Mesenchymal stem cell (in vitro differentiated cells and primary cell): ENCODE results near the gene ZDHHC14.
"Not testable (repeated sequence)": the region's sequence is repeated elsewhere in the genome, so short reads cannot be mapped to it uniquely, and the experiment has no call there.

Experiments
- DNase-seq: peaks from one replicate; pipeline ENCODE4 v3.0.0-alpha.2; 2013
- H2AFZ ChIP-seq: one replicate; pipeline ENCODE4 v1.6.1; 2013; ENCODE audit warnings: low read depth, mild to moderate bottlenecking, control low read depth, inconsistent platforms, low read length, moderate library complexity
- H2AK5ac ChIP-seq: 2 replicates; pipeline ENCODE4 v1.6.1; 2013; ENCODE audit warnings: low read length, moderate library complexity, mild to moderate bottlenecking, inconsistent platforms; ENCODE audit not compliant: severe bottlenecking
- H2BK120ac ChIP-seq: one replicate; pipeline ENCODE4 v1.6.1; 2013; ENCODE audit warnings: low read depth, mild to moderate bottlenecking, inconsistent platforms, low read length, moderate library complexity
- H2BK12ac ChIP-seq, 2 experiments: one replicate each; pipeline ENCODE4 v1.6.1; 2013; ENCODE audit warnings: inconsistent platforms in 2 of 2, low read length in 2 of 2, mild to moderate bottlenecking in 2 of 2, moderate library complexity in 2 of 2, control low read depth in 1 of 2
- H2BK15ac ChIP-seq: one replicate; pipeline ENCODE4 v1.6.1; 2013; ENCODE audit warnings: mild to moderate bottlenecking, low read depth, inconsistent platforms; ENCODE audit not compliant: poor library complexity, severe bottlenecking
- H2BK5ac ChIP-seq: 2 replicates; pipeline ENCODE4 v1.6.1; 2013; ENCODE audit warnings: low read depth, mild to moderate bottlenecking, low read length, control low read depth, inconsistent platforms; ENCODE audit not compliant: poor library complexity, severe bottlenecking
- H3K14ac ChIP-seq, 2 experiments: one replicate each; pipeline ENCODE4 v1.6.1; 2013; ENCODE audit warnings: inconsistent platforms in 2 of 2, low read length in 2 of 2, control low read depth in 1 of 2, mild to moderate bottlenecking in 1 of 2, moderate library complexity in 1 of 2
- H3K18ac ChIP-seq, 2 experiments: one replicate each; pipeline ENCODE4 v1.6.1; 2013; ENCODE audit warnings: inconsistent platforms in 2 of 2, low read length in 2 of 2, control low read depth in 1 of 2, low read depth in 1 of 2, mild to moderate bottlenecking in 1 of 2
- H3K23ac ChIP-seq, 2 experiments: one replicate each; pipeline ENCODE4 v1.6.1; 2013; ENCODE audit warnings: inconsistent platforms in 2 of 2, low read length in 2 of 2, mild to moderate bottlenecking in 2 of 2, moderate library complexity in 2 of 2, control low read depth in 1 of 2
- H3K27ac ChIP-seq: 2 replicates; pipeline ENCODE4 v1.5.1; 2013; ENCODE audit warnings: mild to moderate bottlenecking, moderate library complexity, low read length, control low read depth, inconsistent platforms; ENCODE audit not compliant: poor library complexity, severe bottlenecking
- H3K27me3 ChIP-seq, 2 experiments: 2 replicates each; pipeline versions ENCODE4 v1.6.1 to v1.7.0; 2013; ENCODE audit warnings: low read length in 2 of 2, mild to moderate bottlenecking in 2 of 2, moderate library complexity in 2 of 2, control low read depth in 1 of 2, inconsistent platforms in 1 of 2; ENCODE audit not compliant: control insufficient read depth in 1 of 2, insufficient read depth in 1 of 2
- H3K36me3 ChIP-seq, 2 experiments: 2 replicates each; pipeline versions ENCODE4 v1.6.1 to v1.7.0; 2013; ENCODE audit warnings: low read length in 2 of 2, control low read depth in 1 of 2, inconsistent platforms in 1 of 2, low read depth in 1 of 2, mild to moderate bottlenecking in 1 of 2; ENCODE audit not compliant: insufficient read depth in 2 of 2, control insufficient read depth in 1 of 2
- H3K4ac ChIP-seq, 2 experiments: one replicate each; pipeline ENCODE4 v1.6.1; 2013; ENCODE audit warnings: inconsistent platforms in 2 of 2, low read length in 2 of 2, mild to moderate bottlenecking in 2 of 2, moderate library complexity in 2 of 2, control low read depth in 1 of 2, low read depth in 1 of 2
- H3K4me1 ChIP-seq: 2 replicates; pipeline ENCODE4 v1.6.1; 2013; ENCODE audit warnings: low read depth, low read length, control low read depth; ENCODE audit not compliant: control insufficient read depth, insufficient read depth
- H3K4me2 ChIP-seq: 2 replicates; pipeline ENCODE4 v1.6.1; 2013; ENCODE audit warnings: low read length, mild to moderate bottlenecking, inconsistent platforms; ENCODE audit not compliant: poor library complexity, severe bottlenecking
- H3K4me3 ChIP-seq, 2 experiments: 2 replicates each; pipeline versions ENCODE4 v1.5.1 to v1.7.0; 2013; ENCODE audit warnings: low read length in 2 of 2, mild to moderate bottlenecking in 2 of 2, control low read depth in 1 of 2, low read depth in 1 of 2; ENCODE audit not compliant: insufficient read depth in 1 of 2
- H3K79me1 ChIP-seq: replicated peaks from 2 replicates; pipeline ENCODE4 v1.6.1; 2013; ENCODE audit warnings: mild to moderate bottlenecking, control low read depth, low read length, inconsistent platforms; ENCODE audit not compliant: poor library complexity, severe bottlenecking
- H3K9ac ChIP-seq: 2 replicates; pipeline ENCODE4 v1.7.0; 2013; ENCODE audit warnings: mild to moderate bottlenecking, low read length, moderate library complexity
- H3K9me3 ChIP-seq: 2 replicates; pipeline ENCODE4 v1.7.0; 2013; ENCODE audit warnings: mild to moderate bottlenecking, low read length; ENCODE audit not compliant: control insufficient read depth
- H4K8ac ChIP-seq: one replicate; pipeline ENCODE4 v1.6.1; 2013; ENCODE audit warnings: inconsistent platforms, mild to moderate bottlenecking, low read length, moderate library complexity
- H4K91ac ChIP-seq: one replicate; pipeline ENCODE4 v1.6.1; 2013; ENCODE audit warnings: mild to moderate bottlenecking, low read length, inconsistent platforms
- WGBS: methylation state at CpG from one replicate; pipeline ENCODE4 v1.1.7; 2013; ENCODE audit warnings: mixed read lengths; 5-methylcytosine and 5-hydroxymethylcytosine counted together

The ZDHHC14 gene

DNA sequence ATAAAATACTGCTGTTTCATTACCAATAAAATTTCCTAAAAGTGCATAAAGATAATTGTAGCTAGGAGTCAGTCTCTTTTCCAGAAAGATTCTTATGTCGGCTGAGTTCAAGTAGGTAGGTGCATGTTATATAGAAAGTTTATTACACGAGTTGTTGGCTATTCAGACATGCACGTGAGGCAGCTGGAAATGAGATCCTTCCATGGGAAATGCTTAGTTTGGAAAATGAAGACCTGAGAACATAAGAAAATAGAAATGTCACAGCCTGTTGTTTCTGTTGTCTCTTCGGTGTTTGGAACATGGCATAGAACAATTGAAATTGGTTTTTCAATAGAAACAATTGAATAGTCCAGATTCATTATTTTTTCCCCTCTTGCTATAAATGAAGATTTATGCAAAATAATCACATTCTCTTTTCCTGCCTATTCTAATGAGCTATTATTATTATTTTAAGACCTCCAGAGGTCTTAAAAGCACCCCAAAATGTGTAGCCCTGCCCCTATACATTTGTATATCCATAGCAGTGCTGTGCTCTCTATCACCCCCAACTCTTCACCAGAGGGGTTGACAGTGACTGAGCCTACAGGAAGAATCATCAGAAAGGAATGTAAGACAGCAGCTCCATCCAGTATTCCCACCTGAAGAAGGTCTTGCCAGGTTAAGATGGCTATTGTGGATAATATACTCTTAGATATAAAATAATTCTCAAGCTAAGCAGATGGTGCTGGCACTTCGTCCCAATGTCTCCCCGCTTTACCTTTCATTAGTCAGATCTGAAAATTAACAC is 82.2 kb downstream of the ZDHHC14 start:
- no peak overlapping the region for H3K18ac ChIP-seq
- WGBS, result 94% methylated on average over 5 of the region's 6 CpGs

DNA sequence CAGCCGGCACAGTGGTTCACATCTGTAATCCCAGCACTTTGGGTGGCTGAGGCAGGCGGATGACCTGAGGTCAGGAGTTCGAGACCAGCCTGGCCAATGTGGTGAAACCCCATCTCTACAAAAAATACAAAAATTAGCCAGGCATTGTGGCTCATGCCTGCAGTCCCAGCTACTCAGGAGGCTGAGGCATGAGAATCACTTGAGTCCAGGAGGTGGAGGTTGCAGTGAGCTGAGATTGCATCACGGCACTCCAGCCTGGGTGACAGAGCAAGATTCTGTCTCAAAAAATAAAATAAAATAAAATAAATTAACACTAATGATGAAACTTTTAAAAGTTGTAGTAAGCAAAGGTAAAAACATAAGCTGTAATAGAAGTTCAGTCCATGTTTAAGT is 82.7 kb downstream of the ZDHHC14 start:
- H3K23ac ChIP-seq, H4K8ac ChIP-seq, H2BK15ac ChIP-seq, H3K4me2 ChIP-seq, H3K4me3 ChIP-seq, H3K27ac ChIP-seq, H2BK12ac ChIP-seq, H4K91ac ChIP-seq, H3K9me3 ChIP-seq, H2BK5ac ChIP-seq, H3K9ac ChIP-seq, H3K18ac ChIP-seq, H2AFZ ChIP-seq, H3K36me3 ChIP-seq, H3K4ac ChIP-seq, H3K14ac ChIP-seq, H2BK120ac ChIP-seq, H2AK5ac ChIP-seq, DNase-seq, H3K27me3 ChIP-seq: not testable (repeated sequence)
- Histone ChIP-seq H3K4me1 (peaks cover 14% of the 10 kb centered on the region), H3K79me1 (peaks cover 15% of the 10 kb centered on the region)
- WGBS, result 96% methylated on average over 3 of the region's 4 CpGs

More for the DNA sequence above, 82.2 kb downstream of the ZDHHC14 start:
- H4K91ac ChIP-seq, result no peak overlapping the region
- no peak overlapping the region for H3K14ac ChIP-seq
- H3K4ac ChIP-seq, result no peak overlapping the region
- H4K8ac ChIP-seq, result no peak overlapping the region
- H3K27me3 ChIP-seq, result no peaks in the 10 kb centered on the region
- no peaks in the 10 kb centered on the region for H3K9me3 ChIP-seq
- H2AK5ac ChIP-seq, result no peak overlapping the region
- no peaks in the 10 kb centered on the region for H3K36me3 ChIP-seq
- no peak for DNase-seq
- no peak overlapping the region for H2BK15ac ChIP-seq
- no peak overlapping the region for H2BK120ac ChIP-seq
- peaks cover 17% of the 10 kb centered on the region for H3K79me1 ChIP-seq
- H3K4me2 ChIP-seq, result no peak overlapping the region
- peaks cover 14% of the 10 kb centered on the region for H3K4me1 ChIP-seq
- no peak overlapping the region for H2AFZ ChIP-seq
- H3K27ac ChIP-seq, result no peak overlapping the region
- no peak overlapping the region for H2BK5ac ChIP-seq
- H2BK12ac ChIP-seq, result no peak overlapping the region
- no peak overlapping the region for H3K9ac ChIP-seq
- H3K4me3 ChIP-seq, result no peak overlapping the region
- H3K23ac ChIP-seq, result no peak overlapping the region

DNA sequence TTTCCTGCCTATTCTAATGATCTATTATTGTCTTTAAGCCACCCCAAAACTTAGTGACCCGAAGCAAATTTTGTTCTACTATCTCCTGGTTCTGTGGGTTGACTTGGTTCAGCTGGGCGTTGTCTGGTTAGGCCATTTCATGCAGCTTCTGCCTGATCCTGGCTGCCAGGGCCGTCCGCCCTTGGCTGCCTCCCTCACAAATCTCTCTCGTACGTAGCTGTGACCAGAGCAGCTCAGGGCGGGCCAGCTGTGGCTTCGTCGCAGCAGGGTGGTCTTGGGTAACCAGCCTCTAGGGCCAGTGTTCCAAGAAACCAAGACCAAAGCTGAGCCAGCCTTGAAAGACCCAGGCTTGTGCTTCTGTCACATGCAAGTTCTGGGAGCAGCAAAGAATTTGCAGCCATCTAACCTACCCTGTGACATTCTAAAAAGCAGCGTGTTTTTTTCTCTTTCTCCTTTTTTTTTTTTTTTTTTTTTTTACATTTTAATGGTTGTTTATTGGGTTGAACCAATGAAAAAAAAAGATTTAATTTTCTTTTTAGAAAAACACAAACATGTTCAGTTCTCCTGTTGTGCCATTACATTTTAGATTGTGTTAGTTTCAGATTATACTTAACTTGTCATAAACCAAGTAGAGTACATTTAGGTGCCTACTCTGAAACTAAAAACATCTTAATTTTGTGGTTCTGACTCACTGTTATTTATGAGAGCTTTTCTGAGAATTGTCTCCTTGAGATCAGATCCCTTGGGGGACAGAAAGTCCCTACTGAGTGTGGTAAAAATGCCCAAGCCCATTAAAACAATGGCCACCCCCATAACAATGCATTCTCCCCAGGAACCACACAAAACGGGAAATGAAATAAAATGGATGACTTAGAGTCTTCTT is 83.9 kb downstream of the ZDHHC14 start:
- no peak overlapping the region for H2AK5ac ChIP-seq
- H3K18ac ChIP-seq, result no peak overlapping the region
- H3K79me1 ChIP-seq, result peaks cover 17% of the 10 kb centered on the region
- no peak overlapping the region for H3K23ac ChIP-seq
- H2BK15ac ChIP-seq, result no peak overlapping the region
- no peak overlapping the region for H2AFZ ChIP-seq
- no peak overlapping the region for H3K4ac ChIP-seq
- H3K9ac ChIP-seq, result peak overlapping the region; percentile 48
- no peaks in the 10 kb centered on the region for H3K27me3 ChIP-seq
- no peak overlapping the region for H3K27ac ChIP-seq
- no peaks in the 10 kb centered on the region for H3K36me3 ChIP-seq
- H2BK12ac ChIP-seq, result no peak overlapping the region
- DNase-seq, result no peak
- 86% methylated on average over 10 of the region's 11 CpGs for whole genome bisulfite sequencing
- peak overlapping the region in 1 of 2 experiments; percentile 51 for H3K4me3 ChIP-seq
- no peak overlapping the region for H3K14ac ChIP-seq
- no peaks in the 10 kb centered on the region for H3K9me3 ChIP-seq
- no peak overlapping the region for H2BK120ac ChIP-seq
- H2BK5ac ChIP-seq, result no peak overlapping the region
- no peak overlapping the region for H4K8ac ChIP-seq
- peaks cover 14% of the 10 kb centered on the region for H3K4me1 ChIP-seq
- H3K4me2 ChIP-seq, result no peak overlapping the region
- H4K91ac ChIP-seq, result no peak overlapping the region

GRCh38 chr6:157466342-157466648 is 85.3 kb downstream of the ZDHHC14 start:
- peak overlapping the region; percentile 10 for H2AK5ac ChIP-seq
- H3K79me1 ChIP-seq, result peaks cover 22% of the 10 kb centered on the region
- no peak overlapping the region for H2BK12ac ChIP-seq
- H3K27me3 ChIP-seq, result no peaks in the 10 kb centered on the region
- no peak overlapping the region for H3K4me3 ChIP-seq
- no peak for DNase-seq
- no peak overlapping the region for H3K23ac ChIP-seq
- H3K14ac ChIP-seq, result no peak overlapping the region
- no peak overlapping the region for H3K4ac ChIP-seq
- no peak overlapping the region for H3K9ac ChIP-seq
- no peak overlapping the region for H2BK15ac ChIP-seq
- H2BK5ac ChIP-seq, result no peak overlapping the region
- H2BK120ac ChIP-seq, result no peak overlapping the region
- H4K91ac ChIP-seq, result no peak overlapping the region
- H2AFZ ChIP-seq, result no peak overlapping the region
- no peaks in the 10 kb centered on the region for H3K36me3 ChIP-seq
- H3K9me3 ChIP-seq, result no peaks in the 10 kb centered on the region
- no peak overlapping the region for H4K8ac ChIP-seq
- H3K27ac ChIP-seq, result no peak overlapping the region
- H3K18ac ChIP-seq, result no peak overlapping the region
- H3K4me1 ChIP-seq, result peaks cover 9% of the 10 kb centered on the region
- H3K4me2 ChIP-seq, result no peak overlapping the region
- WGBS, result 100% methylated on average over 4 of the region's 4 CpGs
